Medulla oblongata (tissue), 1 donor: ENCODE measurements around the gene SHB.
"Not testable (repeated sequence)": the region's sequence is repeated elsewhere in the genome, so short reads cannot be mapped to it uniquely, and the experiment has no call there.

Experiments
- DNase-seq: peaks from one replicate; pipeline ENCODE4 v3.0.0-alpha.2; 2015; ENCODE audit errors: extremely low spot score

Gene SHB

GRCh38 chr9:37903647-37904444 lies 165.2 kb downstream of the SHB start, which contains the start of gene SLC25A51:
TSS of gene SLC25A51 (minus strand) at chr9:37904127. CDS start at chr9:37888550, 15,577 bp downstream.
- peak; percentile 94 for DNase-seq

- no peak for DNase-seq
Measured at GRCh38 chr9:37902796-37903646, 166.0 kb downstream of the SHB start.

GRCh38 chr9:37902131-37902530 lies 166.9 kb downstream of the SHB start:
- DNase-seq: no peak

- no peak for DNase-seq
Measured at GRCh38 chr9:37899041-37899440, 170.0 kb downstream of the SHB start.

GRCh38 chr9:37897665-37898064 lies 171.4 kb downstream of the SHB start:
- no peak for DNase-seq

- no peak for DNase-seq
Measured at GRCh38 chr9:37892063-37892462, 177.0 kb downstream of the SHB start.

GRCh38 chr9:37891042-37891441 lies 178.0 kb downstream of the SHB start:
- not testable (repeated sequence) for DNase-seq

GRCh38 chr9:37889536-37889935 lies 179.5 kb downstream of the SHB start:
- DNase-seq: no peak

GRCh38 chr9:37887977-37888583 lies 180.9 kb downstream of the SHB start:
- DNase-seq: not testable (repeated sequence)

- DNase-seq: no peak
Measured at GRCh38 chr9:37880916-37881479, 188.0 kb downstream of the SHB start.

GRCh38 chr9:37876376-37876775 lies 192.7 kb downstream of the SHB start:
- DNase-seq: no peak

GRCh38 chr9:37873955-37874354 lies 195.1 kb downstream of the SHB start:
- no peak for DNase-seq

GRCh38 chr9:37870799-37871176 lies 198.2 kb downstream of the SHB start:
- DNase-seq: no peak

- no peak for DNase-seq
Measured at GRCh38 chr9:37870081-37870798, 198.8 kb downstream of the SHB start.
